ENCODE data around the gene GDPD4. TPM values are rescaled to one million over a fixed set of nuclear protein-coding genes. Genes with fewer than 3 reads are reported as not detected.

The GDPD4 gene
- total RNA-seq, 4 donors from 2014 or later: not detected

GRCh38 chr11:77223797-77224196, 77.7 kb downstream of the GDPD4 start:
- Histone ChIP-seq H3K4me3 (no peak overlapping the region), H3K27me3 (peaks cover 0 to 6% (median 0%) of the 10 kb centered on the region in 4 donors), H3K4me1 (no peaks in the 10 kb centered on the region), H3K27ac (replicated peaks in 1 of 4) (no peak overlapping the region), H3K9me3 (no peaks in the 10 kb centered on the region), H3K36me3 (no peaks in the 10 kb centered on the region)
- 67% methylated on average over 9 of the region's 9 CpGs for WGBS
- intact Hi-C loops (cut with DNase I): no loop called here
- DNase-seq (ENCODE audit: extremely low spot score): no peak
- TF ChIP-seq EP300 (IDR thresholded peaks at IDR 0.05): no peak
- TF ChIP-seq CTCF (IDR thresholded peaks at IDR 0.05): no peak
- TF ChIP-seq POLR2A (IDR thresholded peaks at IDR 0.05; ENCODE audit: low read depth): no peak
- TF ChIP-seq POLR2AphosphoS5 (IDR thresholded peaks at IDR 0.05): no peak

GRCh38 chr11:77217156-77217555, 84.3 kb downstream of the GDPD4 start:
- Histone ChIP-seq H3K27me3 (no peaks in the 10 kb centered on the region), H3K4me3 (no peak overlapping the region), H3K27ac (replicated peaks in 1 of 4) (no peak overlapping the region), H3K9me3 (no peaks in the 10 kb centered on the region), H3K4me1 (no peaks in the 10 kb centered on the region), H3K36me3 (peaks cover 0 to 3% (median 0%) of the 10 kb centered on the region in 4 donors)
- 70% methylated on average over 2 of the region's 2 CpGs for WGBS
- no peak for DNase-seq (ENCODE audit: extremely low spot score)
- TF ChIP-seq POLR2A (IDR thresholded peaks at IDR 0.05; ENCODE audit: low read depth) (no peak), CTCF (IDR thresholded peaks at IDR 0.05) (no peak), POLR2AphosphoS5 (IDR thresholded peaks at IDR 0.05) (no peak), EP300 (IDR thresholded peaks at IDR 0.05) (no peak)
- intact Hi-C loops (cut with DNase I): no loop called here

GRCh38 chr11:77215106-77215505, 86.4 kb downstream of the GDPD4 start:
- Histone ChIP-seq H3K27me3 (no peaks in the 10 kb centered on the region), H3K4me1 (no peaks in the 10 kb centered on the region), H3K4me3 (no peak overlapping the region), H3K9me3 (no peaks in the 10 kb centered on the region), H3K36me3 (peaks cover 0 to 3% (median 0%) of the 10 kb centered on the region in 4 donors), H3K27ac (replicated peaks in 1 of 4) (no peak overlapping the region)
- WGBS: 82% methylated on average over 3 of the region's 3 CpGs
- intact Hi-C loops (cut with DNase I): no loop called here
- DNase-seq (ENCODE audit: extremely low spot score): peak; percentile 87
- TF ChIP-seq CTCF (IDR thresholded peaks at IDR 0.05): no peak
- TF ChIP-seq POLR2AphosphoS5 (IDR thresholded peaks at IDR 0.05): no peak
- TF ChIP-seq EP300 (IDR thresholded peaks at IDR 0.05): no peak
- no peak for TF ChIP-seq POLR2A (IDR thresholded peaks at IDR 0.05; ENCODE audit: low read depth)

- no peaks in the 10 kb centered on the region for H3K4me1 ChIP-seq
- peaks cover 0 to 3% (median 0%) of the 10 kb centered on the region in 4 donors for H3K36me3 ChIP-seq
- H3K9me3 ChIP-seq: no peaks in the 10 kb centered on the region
- H3K27ac ChIP-seq (replicated peaks in 1 of 4): no peak overlapping the region
- H3K4me3 ChIP-seq: no peak overlapping the region
- no peaks in the 10 kb centered on the region for H3K27me3 ChIP-seq
- intact Hi-C loops (cut with DNase I): no loop called here
- WGBS: 87% methylated on average over 9 of the region's 9 CpGs
- TF ChIP-seq EP300 (IDR thresholded peaks at IDR 0.05) (no peak), CTCF (IDR thresholded peaks at IDR 0.05) (no peak), POLR2A (IDR thresholded peaks at IDR 0.05; ENCODE audit: low read depth) (no peak), POLR2AphosphoS5 (IDR thresholded peaks at IDR 0.05) (no peak)
- peak; percentile 81 for DNase-seq (ENCODE audit: extremely low spot score)
These were observed 86.9 kb downstream of the GDPD4 start for GRCh38 chr11:77214557-77214956.

All from esophagus muscularis mucosa (tissue), 4 donors.